Activated naive CD4-positive, alpha-beta T cell treated with Interleukin-2 at 50 U/mL for 16 hours (primary cell): ENCODE results near the gene ETDA.
"Not testable (repeated sequence)": the region's sequence is repeated elsewhere in the genome, so short reads cannot be mapped to it uniquely, and the experiment has no call there.

Experiments
- DNase-seq: peaks from one replicate; pipeline ENCODE4 v3.0.0-alpha.2; 2020

ETDA gene

GRCh38 chrX:135252011-135252518 lies at the start of gene ETDA:
TSS of gene ETDA (plus strand) at chrX:135252061. CDS start at chrX:135253277, 1,216 bp downstream.
- not testable (repeated sequence) for DNase-seq

DNA sequence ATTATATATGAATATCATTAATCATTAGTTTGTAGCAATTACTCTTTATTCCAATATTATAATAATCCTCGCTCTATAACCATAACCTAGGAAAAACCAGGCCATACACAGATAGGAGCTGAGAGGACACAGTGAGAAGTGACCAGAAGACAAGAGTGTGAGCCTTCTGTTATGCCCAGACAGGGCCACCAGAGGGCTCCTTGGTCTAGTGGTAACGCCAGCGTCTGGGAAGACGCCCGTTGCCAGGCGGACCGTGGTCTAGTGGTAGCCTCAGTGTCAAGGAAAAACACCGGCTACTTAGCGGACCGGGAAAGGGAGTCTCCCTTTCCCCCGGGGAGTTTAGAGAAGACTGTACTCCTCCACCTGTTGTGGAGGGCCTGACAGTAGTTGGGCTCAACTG lies 45.4 kb upstream of the ETDA start:
- peak; percentile 23 for DNase-seq

DNA sequence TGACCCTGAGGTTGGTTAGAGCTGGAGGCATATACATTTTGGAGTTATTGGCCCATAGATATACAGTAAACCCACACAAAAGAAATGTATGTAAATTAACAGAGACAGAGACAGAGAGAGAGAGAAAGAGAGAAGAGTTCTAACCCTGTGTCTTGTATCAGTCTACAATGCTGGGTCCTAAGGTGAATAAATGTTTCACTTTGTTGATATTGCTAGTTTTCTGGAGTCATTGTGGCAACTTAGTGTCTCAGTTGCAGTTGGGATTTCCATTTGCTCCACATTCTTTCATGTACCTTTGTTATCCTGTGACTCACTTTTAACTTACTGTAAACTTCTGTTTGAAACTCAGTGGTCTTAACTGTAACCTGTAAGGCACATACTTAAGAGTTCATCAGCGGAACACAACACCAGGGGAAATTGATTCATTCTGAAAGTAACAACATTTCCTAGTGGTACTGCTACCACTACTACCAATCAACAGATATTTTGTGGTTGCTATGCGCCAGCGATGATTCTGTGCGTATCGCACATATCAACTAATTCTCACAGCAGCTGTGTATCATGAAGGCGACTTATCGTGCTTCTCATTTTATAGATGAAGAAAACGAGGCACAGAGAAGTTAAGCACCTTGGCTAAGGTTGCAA lies 38.5 kb upstream of the ETDA start:
- DNase-seq: peak; percentile 40

DNA sequence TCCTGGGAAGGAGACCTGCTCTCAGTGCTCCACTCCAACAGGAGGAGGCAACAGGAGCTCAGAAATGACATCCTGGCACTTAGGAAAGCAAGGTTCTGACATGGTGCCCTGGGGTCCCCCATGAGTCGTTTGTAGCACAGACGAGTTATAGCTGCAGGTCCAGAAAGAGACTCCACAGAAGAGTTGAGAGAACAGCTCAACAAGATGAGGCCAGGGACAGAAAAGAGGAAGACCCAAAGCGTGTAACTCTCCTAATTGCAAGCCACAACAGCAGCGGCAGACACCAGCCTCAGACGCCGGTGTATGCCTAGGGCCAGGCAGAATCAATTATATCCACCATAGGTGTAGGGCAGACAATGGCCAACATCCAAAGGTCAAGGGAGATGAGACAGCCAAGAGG lies 5.9 kb upstream of the ETDA start:
- DNase-seq: not testable (repeated sequence)

GRCh38 chrX:135256087-135256684 lies 4.3 kb downstream of the ETDA start:
- not testable (repeated sequence) for DNase-seq

GRCh38 chrX:135256923-135257322 lies 5.1 kb downstream of the ETDA start:
- no peak for DNase-seq

DNA sequence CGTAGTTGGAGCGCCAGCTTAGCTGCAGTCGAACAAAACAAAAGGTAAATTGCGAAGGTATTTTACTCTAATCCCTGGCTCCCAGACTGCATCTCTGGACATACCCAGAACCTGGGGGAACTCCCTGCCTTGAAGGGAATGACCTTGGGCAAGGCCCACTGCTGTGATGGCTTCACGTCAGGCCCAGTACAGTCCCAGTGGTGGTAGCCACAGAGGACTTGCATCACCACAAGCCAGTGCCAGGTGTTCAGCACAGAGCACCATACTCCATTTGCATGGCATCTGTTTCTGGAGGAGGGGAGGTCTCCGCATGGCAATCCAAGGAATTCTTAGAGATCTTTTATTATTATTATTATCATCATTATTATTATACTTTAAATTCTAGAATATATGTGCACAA lies 5.6 kb downstream of the ETDA start:
- no peak for DNase-seq

GRCh38 chrX:135260976-135261375 lies 9.1 kb downstream of the ETDA start:
- not testable (repeated sequence) for DNase-seq

DNA sequence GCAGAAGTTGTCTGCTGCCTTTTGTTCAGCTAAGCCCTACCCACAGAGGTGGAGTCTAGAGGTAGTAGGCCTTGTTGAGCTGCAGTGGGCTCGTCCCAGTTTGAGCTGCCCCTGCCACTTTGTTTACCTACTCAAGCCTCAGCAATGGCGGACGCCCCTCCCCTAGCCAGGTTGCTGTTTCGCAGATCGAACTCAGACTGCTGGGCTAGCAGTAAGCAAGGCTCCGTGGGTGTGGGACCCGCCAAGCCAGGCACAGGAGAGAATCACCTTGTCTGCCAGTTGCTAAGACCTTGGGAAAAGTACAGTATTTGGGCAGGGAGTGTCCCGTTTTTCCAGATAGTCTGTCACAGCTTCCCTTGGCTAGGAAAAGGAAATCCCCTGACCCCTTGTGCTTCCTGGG lies 11.5 kb downstream of the ETDA start:
- DNase-seq: not testable (repeated sequence)

DNA sequence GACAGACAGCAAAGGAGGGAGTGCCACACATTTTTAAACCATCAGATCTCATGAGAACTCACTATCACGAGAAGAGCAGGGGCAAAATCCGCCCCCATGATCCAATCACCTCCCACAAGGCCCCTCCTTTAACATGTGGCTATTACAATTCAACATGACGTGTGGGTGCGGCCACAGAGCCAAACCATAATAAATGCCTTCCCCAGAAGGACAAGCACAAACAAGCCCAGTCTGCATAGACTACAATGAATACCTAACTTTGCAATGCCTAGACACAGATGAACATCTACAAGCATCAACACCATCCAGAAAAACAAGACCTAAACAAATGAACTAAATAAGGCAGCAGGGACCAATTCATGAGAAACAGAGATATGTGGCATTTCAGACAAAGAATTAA lies 12.3 kb downstream of the ETDA start:
- no peak for DNase-seq

GRCh38 chrX:135273162-135273561 lies 21.3 kb downstream of the ETDA start:
- no peak for DNase-seq

DNA sequence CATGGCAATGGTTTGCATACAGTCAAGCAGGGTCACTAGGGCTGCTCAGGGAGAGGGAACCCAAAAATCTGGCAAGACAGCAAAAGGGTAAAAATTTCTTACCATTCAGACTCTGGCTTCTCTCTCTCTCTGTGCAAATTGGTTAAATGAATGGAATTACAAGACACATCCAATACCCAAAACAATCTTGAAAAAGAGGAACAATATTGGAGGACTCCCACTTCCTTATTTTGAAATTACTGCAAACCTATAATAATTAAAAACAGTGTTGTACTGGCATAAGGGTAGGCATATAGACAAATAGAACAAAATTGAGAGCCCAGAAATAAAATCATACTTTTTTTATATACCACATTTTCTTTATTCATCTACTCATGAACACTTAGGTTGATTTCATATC lies 24.1 kb downstream of the ETDA start:
- DNase-seq: no peak

DNA sequence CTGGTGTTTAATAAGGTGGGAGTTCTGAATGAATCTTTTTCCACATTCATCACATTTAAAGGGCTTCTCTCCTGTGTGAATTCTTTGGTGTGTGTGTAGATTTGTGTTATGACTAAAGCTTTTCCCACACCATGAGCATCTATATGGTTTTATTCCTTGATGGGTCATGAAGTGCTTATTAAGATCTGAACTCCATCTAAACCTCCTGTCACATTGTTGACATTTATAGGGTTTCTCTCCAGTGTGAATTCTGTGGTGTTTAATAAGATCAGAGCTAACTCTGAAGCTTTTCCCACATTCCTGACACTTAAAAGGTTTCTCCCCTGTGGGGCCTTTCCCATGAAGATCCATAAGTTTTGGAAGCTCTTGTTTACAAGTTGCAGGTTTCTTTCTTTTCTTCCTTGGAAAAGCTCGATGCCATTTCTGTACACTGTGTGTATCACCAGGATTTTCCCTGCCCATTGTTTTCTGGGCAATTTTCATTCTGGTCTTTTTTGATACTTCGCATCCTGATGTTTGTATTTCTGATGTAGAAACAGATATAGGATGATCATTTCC lies 35.5 kb downstream of the ETDA start:
- DNase-seq: no peak

GRCh38 chrX:135295238-135295943 lies 43.5 kb downstream of the ETDA start:
- peak; percentile 70 for DNase-seq

DNA sequence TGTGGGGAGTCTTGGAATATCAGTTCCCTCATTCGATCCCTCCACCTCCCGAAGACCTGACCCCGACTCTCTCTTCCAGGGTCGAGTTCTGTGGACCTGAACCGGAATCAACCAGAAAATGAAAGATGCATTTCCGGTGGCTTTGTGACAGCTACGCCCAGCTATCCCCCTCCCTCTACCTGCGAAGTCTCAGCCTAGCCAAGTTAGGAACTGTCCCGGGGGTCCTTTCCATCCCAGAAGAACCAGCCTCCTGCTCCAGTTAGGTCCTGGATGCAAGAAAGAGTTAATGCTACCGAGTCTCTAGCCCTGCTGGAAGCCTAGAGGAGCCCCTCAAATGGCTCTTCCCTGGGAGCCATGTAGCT lies 44.1 kb downstream of the ETDA start:
- no peak for DNase-seq

DNA sequence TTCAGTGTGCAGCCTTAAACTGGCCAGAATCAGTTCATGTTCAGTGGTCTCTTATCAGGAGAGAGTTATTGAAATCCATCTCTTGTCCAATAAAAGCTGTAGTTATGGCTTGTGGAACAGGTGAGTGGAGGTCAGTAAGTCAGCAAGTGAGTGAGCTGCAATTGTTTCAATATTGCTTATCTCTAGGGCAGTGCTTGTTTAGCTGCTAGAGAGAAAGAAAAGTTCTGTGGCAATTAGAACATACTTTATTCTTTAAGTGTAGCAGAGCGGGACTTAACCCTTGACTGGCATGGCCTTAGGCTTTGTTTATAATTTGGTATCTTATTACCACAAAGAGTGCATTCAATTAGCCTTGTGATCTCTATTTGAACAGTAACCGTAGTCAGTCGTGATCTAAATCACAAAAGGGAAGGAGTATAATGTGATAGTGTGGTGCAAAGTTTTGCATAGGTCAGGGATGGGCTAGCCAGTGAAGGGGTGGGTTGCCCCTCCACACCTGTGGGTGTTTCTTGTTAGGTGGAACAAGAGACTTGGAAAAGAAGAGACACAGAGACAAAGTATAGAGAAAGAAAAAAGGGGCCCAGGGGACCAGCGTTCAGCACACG lies 50.5 kb downstream of the ETDA start:
- DNase-seq: no peak
